ENCODE data around the gene CASP2.
"Not testable (repeated sequence)": the region's sequence is repeated elsewhere in the genome, so short reads cannot be mapped to it uniquely, and the experiment has no call there.

Gene CASP2

DNA sequence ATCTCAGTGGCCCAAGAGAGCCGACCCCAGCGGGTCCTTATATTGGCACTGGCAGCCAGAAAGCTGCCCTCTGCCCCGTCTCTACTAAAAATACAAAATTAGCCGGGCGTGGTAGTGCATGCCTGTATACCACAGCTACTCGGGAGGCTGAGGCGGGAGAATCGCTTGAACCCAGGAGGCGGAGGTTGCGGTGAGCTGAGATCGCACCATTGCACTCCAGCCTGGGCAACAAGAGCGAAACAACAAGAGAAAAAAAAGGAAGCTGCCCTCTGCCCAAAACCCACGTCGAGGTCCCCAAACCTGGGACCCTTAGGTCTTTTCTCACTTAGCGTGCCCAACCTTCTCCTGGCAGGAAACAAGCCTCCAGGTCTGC, 24.0 kb upstream of the CASP2 start:
- in situ Hi-C loops (cut with MboI; ENCODE audit: low sequenced_read_pairs), result not testable (repeated sequence)

DNA sequence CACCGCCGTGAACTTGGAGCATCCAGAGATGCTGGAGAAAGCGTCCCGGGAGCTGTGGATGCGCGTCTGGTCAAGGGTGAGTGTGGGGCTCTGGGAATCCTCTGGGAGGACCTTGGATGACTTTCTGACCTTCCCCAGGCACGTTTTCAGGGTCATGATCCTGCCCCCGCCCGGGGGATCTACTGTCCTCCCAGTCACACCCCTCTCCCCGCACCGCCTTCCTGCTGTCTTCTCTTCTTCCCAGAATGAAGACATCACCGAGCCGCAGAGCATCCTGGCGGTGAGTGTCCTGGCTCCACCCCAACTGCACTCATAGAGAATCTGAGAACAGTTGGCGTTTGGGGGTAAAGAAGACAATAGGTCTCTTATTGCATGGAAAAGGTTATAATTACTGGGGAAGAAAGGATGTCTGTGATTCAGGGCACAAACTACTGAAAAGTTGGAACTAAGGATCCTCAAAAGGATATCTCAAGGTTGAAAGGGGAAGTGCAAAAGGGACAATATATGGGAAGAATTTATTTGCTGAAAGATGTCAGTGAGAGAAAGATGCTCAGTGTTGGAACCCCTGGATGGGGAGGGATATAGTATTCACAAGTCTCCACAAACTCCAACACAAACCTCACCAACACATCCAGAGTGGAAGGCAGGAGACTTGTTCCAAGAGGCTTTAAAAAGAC, 23.0 kb upstream of the CASP2 start:
- in situ Hi-C loops (cut with MboI; ENCODE audit: low sequenced_read_pairs), result no loop called here

DNA sequence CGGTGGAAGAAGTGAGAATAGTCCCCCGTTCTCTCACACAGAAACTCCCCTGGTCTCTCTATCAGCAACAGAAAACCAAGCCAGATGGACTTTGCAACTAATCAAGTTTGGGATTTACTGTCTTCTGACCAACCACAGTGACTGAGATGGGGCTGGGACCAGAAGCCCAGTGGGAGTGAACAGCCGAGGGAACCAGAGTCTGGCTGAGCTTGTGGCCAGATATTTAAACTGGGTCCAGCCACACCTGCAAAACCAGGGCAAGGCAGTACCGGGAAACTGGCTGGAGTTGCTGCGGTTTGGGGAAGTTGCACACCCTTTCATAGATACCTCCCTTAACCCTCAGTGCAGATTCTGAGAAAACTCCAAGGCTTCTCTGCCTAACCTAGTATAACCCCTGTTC, 18.9 kb upstream of the CASP2 start:
- in situ Hi-C loops (cut with MboI; ENCODE audit: low sequenced_read_pairs), result no loop called here

DNA sequence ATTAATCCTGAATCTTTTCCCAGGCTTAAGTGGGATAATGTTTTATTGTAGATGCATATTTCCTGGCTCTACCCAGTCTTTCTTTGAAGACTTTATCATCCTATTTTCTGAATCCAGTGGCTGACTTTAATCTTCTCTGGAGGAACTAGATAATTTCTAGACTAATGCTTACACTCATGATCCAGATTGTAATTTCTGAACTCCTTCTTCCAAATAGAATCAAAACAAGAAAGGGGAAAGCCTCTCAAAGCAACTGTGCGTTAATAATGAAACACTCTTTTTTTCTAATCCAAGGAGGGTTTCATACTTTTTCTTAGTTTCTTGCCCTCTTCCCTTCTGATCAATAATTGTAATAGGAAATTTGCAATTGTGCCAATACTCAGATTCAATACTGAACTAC, 16.9 kb upstream of the CASP2 start:
- in situ Hi-C loops (cut with MboI; ENCODE audit: low sequenced_read_pairs), result no loop called here

DNA sequence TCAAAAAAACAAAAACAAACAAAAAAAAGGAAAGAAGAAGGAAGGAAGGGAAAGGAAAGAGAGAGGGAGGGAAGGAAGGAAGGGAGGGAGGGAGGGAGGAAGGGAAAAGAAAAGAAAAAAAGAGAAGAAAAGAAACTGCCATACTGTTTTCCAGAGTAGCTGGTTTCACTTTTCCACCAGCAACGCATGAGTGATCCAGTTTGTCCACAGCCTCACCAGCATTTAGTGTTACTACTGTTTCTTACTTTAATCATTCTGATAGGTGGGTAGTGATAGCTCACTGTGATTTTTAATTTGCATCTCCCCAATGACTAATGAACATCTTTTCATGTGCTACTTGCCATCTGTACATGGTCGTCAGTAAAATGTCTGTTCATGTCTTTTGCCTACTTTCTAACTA, 15.3 kb upstream of the CASP2 start:
- in situ Hi-C loops (cut with MboI; ENCODE audit: low sequenced_read_pairs), result no loop called here

DNA sequence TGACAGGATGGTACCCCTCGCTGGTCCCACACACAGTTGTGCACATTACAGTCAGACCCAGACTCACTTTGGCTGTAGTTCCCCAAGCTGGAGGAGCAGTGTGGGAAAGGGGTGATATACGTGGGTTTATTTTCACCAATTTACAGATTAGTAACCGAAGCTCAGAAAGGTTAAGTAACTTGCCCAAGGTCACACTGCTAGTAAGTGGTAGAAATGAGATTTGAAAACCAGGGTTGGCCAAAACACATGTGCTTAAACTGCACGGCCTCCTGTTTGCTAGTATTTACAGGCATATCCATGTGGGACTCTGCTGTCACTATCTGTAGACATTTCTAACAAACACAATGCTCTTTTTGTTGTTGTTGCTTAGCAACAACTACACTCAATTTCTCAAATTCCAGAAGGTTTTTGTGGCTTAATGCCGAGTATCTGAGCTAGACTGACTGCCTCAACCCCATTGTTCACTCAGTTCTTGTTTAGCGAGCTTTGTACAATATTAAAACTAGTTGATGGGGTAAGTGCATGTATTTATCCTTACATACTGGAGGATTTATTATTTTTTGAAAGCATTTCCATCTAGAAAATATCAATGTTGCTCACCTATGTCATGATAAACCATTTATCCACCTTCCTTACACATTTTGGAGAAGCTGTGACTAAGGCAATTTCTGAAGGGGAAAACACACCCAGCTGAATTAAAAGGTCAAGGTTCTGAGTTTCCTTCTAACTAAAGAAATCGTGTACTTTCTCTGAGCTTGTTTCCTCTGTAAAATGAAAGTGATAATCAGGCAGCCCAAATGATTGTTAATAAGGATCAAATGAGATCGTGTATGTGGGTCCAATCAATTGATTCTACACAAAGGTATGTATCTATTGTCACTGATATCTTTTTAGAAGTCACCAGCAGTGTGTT, 8.7 kb upstream of the CASP2 start:
- in situ Hi-C loops (cut with MboI; ENCODE audit: low sequenced_read_pairs), result no loop called here

DNA sequence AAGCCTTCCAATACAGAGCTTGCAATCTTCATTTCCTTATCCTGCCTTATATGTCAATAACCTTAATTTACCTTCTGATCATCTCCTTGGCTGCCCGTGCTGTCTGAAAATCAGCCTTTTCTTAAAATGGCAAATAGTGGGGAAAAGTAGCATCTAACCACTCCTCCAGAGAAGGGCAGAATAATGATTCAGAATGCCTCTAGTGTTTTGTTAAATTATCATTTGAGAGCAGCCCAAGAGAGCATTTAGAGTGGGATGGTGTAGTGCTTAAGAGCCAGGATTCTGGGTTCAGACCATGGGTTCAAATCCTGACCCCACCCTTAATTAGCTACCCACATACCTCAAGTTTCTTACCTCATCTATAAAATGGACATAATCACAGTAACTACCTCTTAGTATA, 8.0 kb upstream of the CASP2 start:
- in situ Hi-C loops (cut with MboI; ENCODE audit: low sequenced_read_pairs), result no loop called here

DNA sequence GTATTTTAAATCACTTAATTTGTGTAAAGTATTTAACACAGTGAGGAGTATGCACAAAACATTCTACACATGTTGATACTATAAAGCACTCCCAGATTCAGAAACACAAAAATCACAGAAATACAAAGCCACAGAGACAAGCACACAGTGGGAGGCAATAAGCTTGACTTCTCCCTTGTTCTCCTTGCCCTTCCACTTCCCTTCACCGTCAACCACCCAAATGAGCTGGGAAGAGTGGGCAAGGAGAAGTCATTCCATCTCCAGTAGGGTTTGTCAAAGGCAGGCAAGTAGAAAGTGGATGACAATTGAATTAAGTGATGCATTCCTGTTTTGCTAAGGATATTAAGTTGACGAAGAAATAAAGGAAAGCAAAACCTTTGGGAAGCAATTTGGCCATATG, 7.6 kb upstream of the CASP2 start:
- in situ Hi-C loops (cut with MboI; ENCODE audit: low sequenced_read_pairs), result no loop called here

DNA sequence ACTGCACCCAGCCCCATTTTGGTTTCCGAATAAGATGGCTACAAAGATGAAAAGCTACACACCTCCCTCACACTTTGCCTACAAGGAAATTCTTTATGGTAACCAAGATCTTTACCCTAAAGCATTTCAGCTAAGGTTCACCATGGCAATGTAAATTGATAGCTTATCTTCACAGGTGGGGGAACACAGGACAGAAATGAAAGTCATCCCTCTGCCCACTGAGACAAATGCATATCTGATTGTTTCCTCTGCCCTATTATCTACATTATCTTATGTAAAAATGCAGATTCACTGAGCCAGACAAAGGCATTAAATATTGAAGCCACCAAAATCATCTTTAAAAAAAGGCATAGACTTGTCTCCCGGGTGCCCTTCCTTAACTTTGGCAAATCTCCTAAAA, 6.6 kb upstream of the CASP2 start:
- in situ Hi-C loops (cut with MboI; ENCODE audit: low sequenced_read_pairs), result no loop called here

DNA sequence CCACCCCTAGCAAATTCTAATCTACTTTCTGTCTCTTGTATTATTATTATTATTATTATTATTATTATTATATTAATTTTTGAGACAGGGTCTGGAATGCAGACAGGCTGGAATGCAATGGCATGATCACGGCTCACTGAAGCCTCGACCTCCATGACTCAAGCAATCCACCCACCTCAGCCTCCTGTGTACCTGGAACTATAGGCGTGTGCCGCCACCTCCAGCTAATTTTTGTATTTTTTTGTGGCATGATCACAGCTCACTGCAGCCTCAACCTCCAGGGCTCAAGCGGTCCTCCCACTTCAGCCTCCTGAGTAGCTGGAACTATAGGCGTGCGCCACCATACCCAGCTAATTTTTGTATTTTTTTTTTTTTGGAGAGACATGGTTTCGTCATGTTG, 6.0 kb upstream of the CASP2 start:
- in situ Hi-C loops (cut with MboI; ENCODE audit: low sequenced_read_pairs), result no loop called here

DNA sequence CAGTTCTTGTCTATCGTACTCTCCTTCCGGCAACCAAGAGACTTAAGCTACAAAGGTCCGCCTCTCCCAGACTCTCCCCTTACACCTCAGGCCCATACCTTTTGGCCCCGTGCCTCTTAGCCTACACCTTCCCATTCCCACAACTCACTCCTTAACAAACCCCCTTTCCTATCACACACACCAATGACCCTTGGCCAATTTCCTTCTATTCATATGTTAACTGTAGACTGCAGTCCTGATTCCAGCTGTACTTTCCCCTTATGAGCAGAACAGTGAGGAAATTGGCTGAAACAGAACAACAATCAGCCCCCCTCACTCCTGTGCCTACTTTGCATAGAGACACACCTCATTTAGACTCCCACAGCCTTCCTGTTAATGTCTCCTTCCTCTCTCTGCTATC, 4.8 kb upstream of the CASP2 start:
- in situ Hi-C loops (cut with MboI; ENCODE audit: low sequenced_read_pairs), result no loop called here

DNA sequence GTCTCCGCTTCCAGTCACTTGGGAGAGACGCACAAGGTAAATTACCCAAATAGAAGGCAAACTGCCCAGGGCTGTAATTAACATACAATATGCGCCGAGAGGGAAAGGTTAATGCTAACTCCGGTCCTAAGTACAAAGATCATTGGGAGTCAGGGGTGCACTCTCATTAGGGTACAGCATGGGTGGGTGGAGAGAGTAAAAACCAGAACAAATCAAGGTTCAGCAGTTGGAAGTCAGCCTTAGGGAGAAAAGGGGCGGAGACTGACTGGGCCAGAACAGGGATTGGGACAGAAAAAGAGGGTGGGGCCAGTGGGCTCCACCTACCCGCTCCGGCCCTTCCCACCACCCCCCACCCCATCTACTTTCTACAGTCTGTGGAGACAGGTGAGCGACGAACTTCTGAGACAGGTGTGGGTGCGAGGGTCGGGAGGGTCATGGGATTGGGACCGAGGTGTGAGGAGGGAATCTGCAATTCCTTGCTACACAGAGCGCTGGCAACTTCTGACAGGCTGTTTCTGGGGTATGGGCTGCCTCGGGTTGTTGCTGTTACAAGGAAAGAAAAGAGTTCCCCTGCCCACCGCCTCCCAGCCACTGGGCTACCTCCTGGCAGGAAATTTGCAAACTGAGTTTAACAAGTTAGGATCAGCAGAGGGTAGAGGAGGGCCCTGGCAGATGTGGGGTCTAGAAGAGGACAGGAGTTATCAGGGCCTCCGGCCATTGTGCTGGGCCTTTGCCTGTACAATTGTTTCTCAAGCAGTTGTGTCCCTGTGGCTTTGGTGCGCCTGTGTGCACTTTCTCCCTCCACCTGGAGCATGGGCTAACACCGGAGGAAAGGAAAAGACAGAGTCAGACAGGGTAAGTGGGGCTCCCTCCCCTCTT, 3.3 kb upstream of the CASP2 start, which contains the start of gene TMEM139:
Gene TMEM139, plus strand, starts transcription at position 368 of the 879 bp plus-strand sequence. CDS start 1,000 bp downstream, outside the sequence.
- in situ Hi-C loops (cut with MboI; ENCODE audit: low sequenced_read_pairs), result no loop called here

DNA sequence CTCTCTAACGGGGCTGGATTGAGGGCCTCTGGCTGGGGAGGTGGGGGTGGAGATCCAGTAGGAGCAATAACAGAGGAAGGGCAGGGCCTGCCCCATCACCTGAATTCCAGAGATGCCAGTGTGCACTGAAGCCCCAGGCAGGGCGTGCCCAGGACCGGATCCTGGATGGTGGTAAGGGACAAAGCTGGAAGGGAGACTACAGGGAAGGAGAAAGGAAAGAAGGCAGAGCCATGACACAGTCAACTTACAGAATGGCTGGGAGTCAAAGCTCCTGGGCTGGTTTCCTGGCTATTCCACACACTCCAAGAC, 2.7 kb upstream of the CASP2 start:
- in situ Hi-C loops (cut with MboI; ENCODE audit: low sequenced_read_pairs), result no loop called here

DNA sequence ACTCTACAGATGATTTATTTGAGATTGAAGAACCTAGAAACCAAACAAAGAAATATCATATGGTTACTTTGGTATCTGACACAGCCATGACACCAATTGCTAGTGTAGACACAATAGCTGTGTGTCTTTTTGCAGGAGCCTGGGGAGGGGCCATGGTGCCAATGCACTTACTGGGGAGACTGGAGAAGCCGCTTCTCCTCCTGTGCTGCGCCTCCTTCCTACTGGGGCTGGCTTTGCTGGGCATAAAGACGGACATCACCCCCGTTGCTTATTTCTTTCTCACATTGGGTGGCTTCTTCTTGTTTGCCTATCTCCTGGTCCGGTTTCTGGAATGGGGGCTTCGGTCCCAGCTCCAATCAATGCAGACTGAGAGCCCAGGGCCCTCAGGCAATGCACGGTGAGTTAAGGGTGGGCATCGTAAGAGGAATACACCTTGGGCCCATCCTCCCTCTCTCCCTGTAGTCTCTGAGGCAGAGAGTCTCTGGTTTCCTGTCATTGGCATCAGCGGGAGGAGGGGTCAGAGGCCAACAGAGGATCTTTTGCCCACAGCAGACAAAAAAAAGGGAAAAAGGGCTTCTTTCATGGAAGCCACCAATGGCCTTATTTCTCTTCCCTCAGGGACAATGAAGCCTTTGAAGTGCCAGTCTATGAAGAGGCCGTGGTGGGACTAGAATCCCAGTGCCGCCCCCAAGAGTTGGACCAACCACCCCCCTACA, 2.2 kb upstream of the CASP2 start:
- in situ Hi-C loops (cut with MboI; ENCODE audit: low sequenced_read_pairs), result no loop called here

DNA sequence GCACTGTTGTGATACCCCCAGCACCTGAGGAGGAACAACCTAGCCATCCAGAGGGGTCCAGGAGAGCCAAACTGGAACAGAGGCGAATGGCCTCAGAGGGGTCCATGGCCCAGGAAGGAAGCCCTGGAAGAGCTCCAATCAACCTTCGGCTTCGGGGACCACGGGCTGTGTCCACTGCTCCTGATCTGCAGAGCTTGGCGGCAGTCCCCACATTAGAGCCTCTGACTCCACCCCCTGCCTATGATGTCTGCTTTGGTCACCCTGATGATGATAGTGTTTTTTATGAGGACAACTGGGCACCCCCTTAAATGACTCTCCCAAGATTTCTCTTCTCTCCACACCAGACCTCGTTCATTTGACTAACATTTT, 1.6 kb upstream of the CASP2 start:
- in situ Hi-C loops (cut with MboI; ENCODE audit: low sequenced_read_pairs), result no loop called here

DNA sequence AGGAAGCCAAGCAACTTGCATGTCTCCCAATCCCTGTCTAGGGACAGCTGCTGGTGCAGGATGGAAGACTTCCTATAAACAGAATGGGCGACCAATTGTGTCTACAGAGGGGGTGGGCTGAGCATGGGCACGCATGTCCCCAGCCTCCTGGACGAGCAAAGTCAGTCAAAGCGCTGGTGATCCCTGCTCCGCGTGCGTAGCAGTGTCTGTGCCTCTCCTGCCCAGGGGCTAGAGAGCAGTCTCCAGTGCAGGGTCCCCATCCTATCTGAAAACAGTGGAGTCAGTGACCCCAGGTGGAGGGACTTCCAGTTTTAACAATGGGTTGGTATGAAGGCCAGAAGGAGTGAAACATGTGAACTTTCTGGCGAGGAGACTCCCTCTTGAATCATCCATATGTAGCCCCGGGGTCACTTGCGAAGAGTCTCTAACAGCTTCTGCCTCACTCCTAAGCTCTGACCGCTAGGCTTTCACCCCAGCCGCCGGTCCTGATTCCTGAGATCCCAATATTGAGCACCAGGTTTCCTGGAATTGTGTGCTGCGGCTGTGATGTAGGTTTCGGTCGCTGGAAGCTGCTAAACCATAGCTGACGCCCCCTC, 714 bp upstream of the CASP2 start:
- in situ Hi-C loops (cut with MboI; ENCODE audit: low sequenced_read_pairs), result no loop called here

DNA sequence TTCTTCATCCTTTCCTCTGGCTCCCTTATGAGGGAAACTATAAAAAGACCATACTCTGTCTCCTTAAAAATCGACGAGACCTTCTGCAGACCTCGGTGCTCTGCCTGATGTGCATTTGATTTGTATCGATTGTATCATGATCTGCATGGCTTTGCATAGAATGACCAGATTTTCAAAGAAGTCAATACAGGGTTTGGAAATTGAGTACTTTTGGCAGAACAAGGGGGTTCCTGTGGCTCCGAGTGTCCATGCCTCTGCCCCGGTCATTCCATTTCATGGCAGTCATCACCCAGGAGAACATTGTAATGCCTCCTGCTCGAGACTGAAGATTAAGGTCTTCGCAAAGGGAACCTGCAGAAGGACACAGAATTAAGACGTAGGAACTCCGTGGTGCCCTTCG, 685 bp downstream of the CASP2 start:
- in situ Hi-C loops (cut with MboI; ENCODE audit: low sequenced_read_pairs), result no loop called here

DNA sequence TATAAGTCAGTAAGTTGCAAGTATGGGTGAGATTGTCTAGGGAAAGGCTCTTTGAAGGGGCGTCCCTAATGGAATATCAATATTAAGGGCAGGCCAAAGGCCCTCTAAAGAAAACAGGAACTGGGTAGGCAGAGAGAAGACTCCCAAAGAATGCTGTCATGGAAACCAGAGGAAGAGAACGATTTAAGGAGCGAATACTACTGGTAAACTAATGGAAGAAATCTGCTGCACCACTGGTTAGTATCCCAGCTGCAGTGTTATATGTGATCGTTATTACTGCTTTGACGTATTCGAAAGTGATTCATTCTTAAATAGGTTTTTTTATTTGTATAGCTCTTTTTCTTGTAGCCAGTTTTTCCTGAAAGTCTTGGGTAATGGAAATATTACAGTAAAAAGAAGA, 1.3 kb downstream of the CASP2 start:
- in situ Hi-C loops (cut with MboI; ENCODE audit: low sequenced_read_pairs), result no loop called here

DNA sequence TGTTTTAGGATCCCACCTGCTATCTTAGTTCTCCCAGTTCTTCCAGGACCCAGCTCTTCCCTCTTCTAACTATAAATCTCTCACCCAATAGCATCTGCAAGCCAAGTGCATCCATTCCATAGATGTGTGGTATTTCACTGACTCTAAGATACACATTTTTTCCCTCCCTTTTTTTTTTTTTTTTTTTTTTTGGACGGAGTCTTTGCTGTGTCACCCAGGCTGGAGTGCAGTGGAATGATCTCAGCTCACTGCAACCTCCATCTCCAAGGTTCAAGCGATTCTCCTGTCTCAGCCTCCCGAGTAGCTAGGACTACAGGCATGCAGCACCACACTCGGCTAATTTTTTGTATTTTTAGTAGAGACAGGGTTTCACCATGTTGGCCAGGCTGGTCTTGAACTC, 1.7 kb downstream of the CASP2 start:
- in situ Hi-C loops (cut with MboI; ENCODE audit: low sequenced_read_pairs), result not testable (repeated sequence)

DNA sequence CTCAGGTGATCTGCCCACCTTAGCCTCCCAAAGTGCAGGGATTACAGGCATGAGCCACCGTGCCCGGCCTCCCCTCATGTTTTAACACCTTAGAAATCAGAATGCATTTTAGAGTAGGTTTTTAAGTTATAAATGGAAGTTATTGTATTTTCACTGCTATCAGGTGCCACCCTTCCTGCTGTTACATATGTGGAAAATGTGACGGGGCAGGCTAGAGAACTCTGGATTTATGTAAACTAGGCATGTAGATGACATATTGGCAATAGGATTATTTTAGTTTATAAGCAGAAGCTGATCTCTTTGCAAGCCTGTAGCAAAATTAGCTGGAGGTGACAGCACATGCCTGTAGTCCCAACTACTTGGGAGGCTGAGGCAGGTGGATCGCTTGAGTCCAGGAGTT, 2.1 kb downstream of the CASP2 start:
- in situ Hi-C loops (cut with MboI; ENCODE audit: low sequenced_read_pairs), result no loop called here

DNA sequence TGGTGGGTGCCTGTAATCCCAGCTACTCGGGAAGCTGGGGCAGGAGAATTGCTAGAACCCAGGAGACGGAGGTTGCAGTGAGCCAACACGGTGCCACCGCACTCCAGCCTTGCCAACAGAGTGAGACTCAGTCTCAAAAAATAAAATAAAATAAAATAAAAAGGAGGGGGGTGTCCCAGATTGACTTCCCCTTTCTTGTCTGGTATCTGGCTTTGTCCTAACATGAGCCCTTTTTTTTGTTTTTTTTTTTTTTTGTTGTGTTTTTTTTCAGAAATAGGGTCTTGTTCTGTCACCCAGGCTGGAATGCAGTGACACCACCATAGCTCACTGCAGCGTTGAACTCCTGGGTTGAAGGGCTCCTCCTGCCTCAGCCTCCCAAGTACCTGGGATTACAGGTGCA, 4.7 kb downstream of the CASP2 start:
- in situ Hi-C loops (cut with MboI; ENCODE audit: low sequenced_read_pairs), result no loop called here
